ENCODE measurements around the gene PROC.

PROC gene

DNA sequence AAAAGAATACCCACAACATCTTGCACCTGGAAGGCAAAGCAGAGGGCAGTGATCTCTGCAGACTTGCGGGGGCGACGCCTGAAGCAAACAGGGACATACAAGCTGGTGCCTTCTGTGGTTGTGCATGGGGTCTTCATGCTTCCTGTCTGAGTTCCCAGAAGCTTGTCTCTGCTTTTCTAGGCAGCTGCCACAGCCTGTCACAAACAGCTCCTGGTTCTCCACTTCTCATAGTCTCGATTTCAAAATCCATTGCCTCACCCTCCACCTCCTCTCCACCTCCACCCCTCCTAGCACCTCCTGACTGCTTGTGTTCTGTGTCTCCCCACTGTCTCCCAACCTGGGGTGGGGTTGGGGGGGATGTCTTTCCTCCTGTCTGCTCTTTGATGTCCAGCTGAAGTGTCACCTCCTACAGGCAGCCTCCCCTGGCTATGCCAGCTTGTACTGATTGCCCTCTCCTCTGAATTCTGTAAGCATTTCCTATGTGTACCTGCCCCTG is 1.7 kb upstream of the PROC start (continued):
- TF ChIP-seq TSHZ1 (tag by site-specific recombination; IDR thresholded peaks at IDR 0.05; ENCODE audit: borderline replicate concordance) (no peak), ZFP41 (tag by site-specific recombination; IDR thresholded peaks at IDR 0.05; ENCODE audit: borderline replicate concordance) (no peak), ZNF747 (tag by site-specific recombination; IDR thresholded peaks at IDR 0.05) (no peak), ZNF544 (tag by site-specific recombination; IDR thresholded peaks at IDR 0.05) (no peak), ZNF16 (tag by site-specific recombination; IDR thresholded peaks at IDR 0.05; ENCODE audit: low read depth) (no peak)

- H3K4me3 ChIP-seq (ENCODE audit: low read depth, low read length), result no peak overlapping the region
- TF ChIP-seq ZNF133 (tag by site-specific recombination; IDR thresholded peaks at IDR 0.05) (no peak), ZNF510 (tag by site-specific recombination; IDR thresholded peaks at IDR 0.05; ENCODE audit: insufficient replicate concordance) (no peak), ZEB2 (tag by site-specific recombination; IDR thresholded peaks at IDR 0.05) (no peak), ZNF521 (tag by site-specific recombination; IDR thresholded peaks at IDR 0.05) (no peak), ZNF302 (tag by site-specific recombination; IDR thresholded peaks at IDR 0.05; ENCODE audit: low read depth) (no peak), ZFP69B (tag by site-specific recombination; IDR thresholded peaks at IDR 0.05) (no peak), BCL11A (tag by site-specific recombination; IDR thresholded peaks at IDR 0.05; ENCODE audit: low read depth) (no peak), PBX3 (CRISPR knock-in tag; IDR thresholded peaks at IDR 0.05) (no peak)
- TF ChIP-seq, protein P1, sequence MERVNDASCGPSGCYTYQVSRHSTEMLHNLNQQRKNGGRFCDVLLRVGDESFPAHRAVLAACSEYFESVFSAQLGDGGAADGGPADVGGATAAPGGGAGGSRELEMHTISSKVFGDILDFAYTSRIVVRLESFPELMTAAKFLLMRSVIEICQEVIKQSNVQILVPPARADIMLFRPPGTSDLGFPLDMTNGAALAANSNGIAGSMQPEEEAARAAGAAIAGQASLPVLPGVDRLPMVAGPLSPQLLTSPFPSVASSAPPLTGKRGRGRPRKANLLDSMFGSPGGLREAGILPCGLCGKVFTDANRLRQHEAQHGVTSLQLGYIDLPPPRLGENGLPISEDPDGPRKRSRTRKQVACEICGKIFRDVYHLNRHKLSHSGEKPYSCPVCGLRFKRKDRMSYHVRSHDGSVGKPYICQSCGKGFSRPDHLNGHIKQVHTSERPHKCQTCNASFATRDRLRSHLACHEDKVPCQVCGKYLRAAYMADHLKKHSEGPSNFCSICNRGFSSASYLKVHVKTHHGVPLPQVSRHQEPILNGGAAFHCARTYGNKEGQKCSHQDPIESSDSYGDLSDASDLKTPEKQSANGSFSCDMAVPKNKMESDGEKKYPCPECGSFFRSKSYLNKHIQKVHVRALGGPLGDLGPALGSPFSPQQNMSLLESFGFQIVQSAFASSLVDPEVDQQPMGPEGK (tag by site-specific recombination; IDR thresholded peaks at IDR 0.05), result no peak
- no peak overlapping the region for H3K27ac ChIP-seq (ENCODE audit: extremely low read depth, low read depth, low read length)
- POLR2A ChIA-PET, result no interaction called here
- H3K9me3 ChIP-seq (ENCODE audit: control insufficient read depth, insufficient read depth, low read depth, low read length), result no peaks in the 10 kb centered on the region
- H3K4me1 ChIP-seq (ENCODE audit: control insufficient read depth, insufficient read depth, low read length), result no peaks in the 10 kb centered on the region; the same call in 1 of the 2 replicates
- H3K36me3 ChIP-seq (ENCODE audit: control insufficient read depth in 2 of 2, insufficient read depth in 1 of 2, low read length in 2 of 2), result no peaks in the 10 kb centered on the region
- CTCF ChIA-PET, result interaction anchor here (0.7 to 1.4 kb wide), 2 partner anchors 26 to 93 kb away, joined by 3 to 4 read pairs; no protein-coding TSS in a partner anchor
Observed at GRCh38 chr2:127417406-127417805, 821 bp upstream of the PROC start.

DNA sequence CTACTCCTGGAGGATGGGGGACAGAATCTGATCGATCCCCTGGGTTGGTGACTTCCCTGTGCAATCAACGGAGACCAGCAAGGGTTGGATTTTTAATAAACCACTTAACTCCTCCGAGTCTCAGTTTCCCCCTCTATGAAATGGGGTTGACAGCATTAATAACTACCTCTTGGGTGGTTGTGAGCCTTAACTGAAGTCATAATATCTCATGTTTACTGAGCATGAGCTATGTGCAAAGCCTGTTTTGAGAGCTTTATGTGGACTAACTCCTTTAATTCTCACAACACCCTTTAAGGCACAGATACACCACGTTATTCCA is 844 bp downstream of the PROC start:
- TF ChIP-seq ZXDB (tag by site-specific recombination; IDR thresholded peaks at IDR 0.05), result no peak
- peak; percentile 27; the same call in 1 of the 2 replicates for TF ChIP-seq ZNF664 (tag by site-specific recombination; IDR thresholded peaks at IDR 0.05)
- POLR2A ChIA-PET, result no interaction called here
- Histone ChIP-seq H3K27ac (ENCODE audit: extremely low read depth, low read depth, low read length) (no peak overlapping the region), H3K36me3 (ENCODE audit: control insufficient read depth in 2 of 2, insufficient read depth in 1 of 2, low read length in 2 of 2) (no peaks in the 10 kb centered on the region), H3K4me1 (ENCODE audit: control insufficient read depth, insufficient read depth, low read length) (no peaks in the 10 kb centered on the region; the same call in 1 of the 2 replicates), H3K9me3 (ENCODE audit: control insufficient read depth, insufficient read depth, low read depth, low read length) (no peaks in the 10 kb centered on the region), H3K4me3 (ENCODE audit: low read depth, low read length) (no peak overlapping the region)
- CTCF ChIA-PET, result interaction anchor here (1.0 kb wide), 1 partner anchor 222 kb away, joined by 3 read pairs; no protein-coding TSS in a partner anchor

Data from HEK293 (cell line).